Measurements from ENCODE around the gene DOCK10.
A peak's percentile ranks its signal among the peaks of the same experiment; 100 is the strongest.

DOCK10 gene

GRCh38 chr2:225009768-225010167, 32.5 kb downstream of the DOCK10 start:
- peak; percentile 80 for DNase-seq

- peak; percentile 51 for DNase-seq
Observed at GRCh38 chr2:225008935-225009334, 33.3 kb downstream of the DOCK10 start.

DNA sequence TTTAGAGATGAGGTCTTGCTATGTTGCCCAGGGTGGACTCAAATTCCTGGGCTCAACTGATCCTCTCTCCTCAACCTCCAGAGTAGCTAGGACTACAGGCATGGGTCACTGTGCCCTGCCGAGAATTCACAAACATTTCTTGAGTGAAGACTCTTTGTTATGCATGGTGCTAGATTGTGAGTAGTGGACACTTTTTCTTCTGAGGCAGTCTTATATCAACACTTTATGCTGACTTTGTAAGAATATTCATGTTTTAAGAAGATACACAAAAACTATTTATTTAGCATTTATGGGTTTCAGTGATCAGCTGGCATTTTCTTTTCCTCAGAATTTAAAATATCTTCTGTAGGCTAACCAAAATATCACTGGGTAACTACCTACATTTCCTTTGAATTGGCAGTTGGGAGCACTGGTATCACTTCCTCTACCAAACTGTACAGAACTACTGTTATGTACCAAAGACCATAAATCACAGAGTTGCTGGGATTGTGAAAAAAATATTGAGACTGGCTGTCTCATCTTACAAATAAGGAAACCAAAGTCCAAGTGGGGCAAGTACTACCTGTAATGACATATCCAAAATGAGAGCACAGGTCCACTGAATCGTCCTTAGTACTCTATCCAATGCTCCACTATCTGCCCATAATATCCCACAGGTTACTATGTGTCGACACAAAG, 34.0 kb downstream of the DOCK10 start:
- no peak for DNase-seq

- DNase-seq, result no peak
Observed at GRCh38 chr2:225006730-225007129, 35.5 kb downstream of the DOCK10 start.

GRCh38 chr2:225004597-225004996, 37.7 kb downstream of the DOCK10 start:
- peak; percentile 26 for DNase-seq

GRCh38 chr2:225002656-225003045, 39.6 kb downstream of the DOCK10 start:
- peak; percentile 87 for DNase-seq

DNA sequence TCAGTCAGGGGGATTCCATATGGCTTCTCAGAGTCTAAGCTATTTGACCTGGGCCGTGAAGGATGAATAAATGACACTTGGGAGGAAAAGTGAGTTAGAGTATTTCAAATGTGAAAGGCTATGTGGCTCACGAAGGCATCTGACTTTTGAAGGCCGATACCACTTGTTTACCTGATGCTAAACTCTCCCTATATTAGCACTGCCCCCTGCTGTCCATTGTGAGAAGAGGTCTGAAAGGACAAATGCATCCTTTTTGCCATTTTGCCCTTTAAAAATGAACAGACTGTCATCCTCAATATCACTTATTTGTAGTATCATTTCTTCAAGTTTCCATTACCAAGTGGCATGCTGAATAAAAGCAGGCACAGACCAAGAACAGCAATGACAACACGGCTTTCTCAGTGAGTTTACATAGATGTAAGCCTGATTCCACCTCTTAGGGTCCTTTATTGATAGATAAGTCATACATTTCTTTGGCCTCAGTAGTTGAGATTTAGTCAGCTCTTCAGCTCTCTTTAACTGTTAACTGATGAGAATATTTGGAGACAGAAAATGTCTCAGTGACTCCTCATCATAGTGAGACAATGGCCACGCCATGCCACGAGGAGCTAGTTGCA, 40.1 kb downstream of the DOCK10 start:
- DNase-seq, result peak; percentile 85

- no peak for DNase-seq
Observed at GRCh38 chr2:224999754-225000153, 42.5 kb downstream of the DOCK10 start.

DNA sequence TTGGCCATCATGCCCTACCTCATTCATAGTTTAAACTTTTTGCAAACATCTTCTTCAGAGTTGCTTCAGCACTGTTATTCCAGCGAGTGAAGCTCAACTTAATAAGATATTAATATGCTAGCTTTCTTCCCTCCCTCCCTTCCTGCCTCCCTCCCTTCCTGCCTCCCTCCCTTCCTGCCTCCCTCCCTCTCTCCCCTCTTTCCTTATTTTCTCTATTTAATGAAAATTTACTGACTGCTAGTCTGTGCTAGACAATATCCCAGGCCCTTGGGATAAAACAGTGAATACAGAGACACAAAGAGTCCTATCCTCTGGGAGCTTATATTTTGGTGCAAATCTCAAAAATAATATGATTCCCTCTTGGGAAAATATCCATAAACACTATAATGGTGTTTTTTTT, 42.9 kb downstream of the DOCK10 start:
- DNase-seq, result no peak

- DNase-seq, result no peak
Observed at GRCh38 chr2:224997802-224998201, 44.5 kb downstream of the DOCK10 start.

DNA sequence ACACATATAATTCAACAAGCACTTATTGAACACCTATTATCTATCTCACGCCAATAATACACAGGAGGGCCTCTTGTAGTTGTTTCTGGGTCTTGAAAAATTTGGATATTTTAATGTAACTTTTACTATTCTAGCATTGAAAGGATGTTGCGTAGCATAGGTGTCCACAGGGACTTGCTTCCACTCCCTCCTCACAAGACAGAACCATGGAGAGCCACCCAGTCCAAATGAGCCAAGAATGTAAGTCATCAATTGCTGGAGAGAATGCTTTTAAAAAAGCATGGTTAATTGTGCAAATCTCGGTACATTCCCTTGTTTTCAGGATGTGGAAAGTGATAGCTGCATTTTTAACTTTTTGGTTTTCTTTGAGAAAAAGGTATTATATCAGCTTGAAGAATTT, 46.8 kb downstream of the DOCK10 start:
- no peak for DNase-seq

DNA sequence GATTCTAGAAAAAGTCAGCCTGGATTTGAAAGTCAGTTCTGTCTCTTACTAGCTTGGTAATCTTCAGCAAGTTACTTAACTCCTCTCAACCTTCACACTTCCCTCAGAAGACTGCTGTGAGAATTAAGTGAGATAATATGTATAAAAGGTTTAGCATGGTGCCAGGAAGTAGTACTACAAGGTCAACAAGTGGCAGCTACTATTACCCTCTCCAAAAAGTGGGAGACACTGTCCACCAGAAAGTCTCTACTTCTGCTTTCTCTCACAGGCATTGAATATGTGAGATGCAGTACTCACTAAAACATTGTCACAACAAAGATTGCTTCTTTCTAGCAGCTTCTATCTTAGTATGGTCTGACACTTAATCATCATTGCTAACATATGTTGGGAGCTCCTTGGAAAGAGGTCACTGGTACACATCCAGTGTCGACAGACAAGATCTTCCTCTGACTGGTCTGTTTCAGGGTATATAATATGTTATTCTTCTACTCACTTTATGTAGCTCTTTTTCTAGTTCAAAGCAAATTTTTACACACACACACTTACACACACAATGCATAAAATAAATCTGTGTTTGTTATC, 47.9 kb downstream of the DOCK10 start:
- DNase-seq, result no peak

GRCh38 chr2:224990710-224991109, 51.6 kb downstream of the DOCK10 start:
- no peak for DNase-seq

DNA sequence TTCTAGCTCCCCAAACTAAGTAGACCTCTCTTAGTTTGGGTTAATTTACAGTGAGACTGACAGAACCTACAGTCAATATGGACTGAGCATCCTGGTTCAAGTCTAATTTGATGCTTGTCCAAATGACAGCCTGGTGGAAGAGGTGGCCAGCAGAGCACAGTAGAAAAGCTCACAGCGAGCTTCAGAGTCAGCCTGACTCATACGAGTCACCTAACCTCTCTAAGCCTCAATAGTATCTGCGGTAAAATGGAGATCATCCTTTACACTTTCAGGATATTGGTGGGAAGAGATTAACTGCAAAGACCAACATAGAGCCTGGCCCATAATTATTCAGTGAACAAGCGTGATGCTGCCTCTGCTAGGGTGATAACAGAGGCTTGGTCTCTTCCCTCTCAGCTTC, 54.5 kb downstream of the DOCK10 start:
- no peak for DNase-seq

DNA sequence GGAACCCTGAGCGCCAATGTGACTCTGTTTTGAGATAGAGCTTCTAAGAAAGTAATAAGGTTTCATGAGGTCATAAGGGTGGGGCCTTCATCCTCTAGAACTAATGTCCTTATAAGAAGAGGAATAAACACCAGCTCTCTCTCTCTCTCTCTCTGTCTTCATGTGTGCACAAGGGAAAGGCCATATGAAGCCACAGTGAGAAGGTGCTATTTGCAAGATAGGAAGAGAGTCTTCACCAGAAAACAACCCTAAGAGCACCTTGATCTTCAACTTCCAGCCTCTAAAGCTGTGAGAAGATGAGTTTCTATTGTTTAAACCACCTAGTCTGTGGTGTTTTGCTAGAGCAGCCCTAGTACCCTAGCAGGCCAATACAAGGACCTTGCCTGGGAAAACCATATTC, 55.8 kb downstream of the DOCK10 start:
- DNase-seq, result no peak

DNA sequence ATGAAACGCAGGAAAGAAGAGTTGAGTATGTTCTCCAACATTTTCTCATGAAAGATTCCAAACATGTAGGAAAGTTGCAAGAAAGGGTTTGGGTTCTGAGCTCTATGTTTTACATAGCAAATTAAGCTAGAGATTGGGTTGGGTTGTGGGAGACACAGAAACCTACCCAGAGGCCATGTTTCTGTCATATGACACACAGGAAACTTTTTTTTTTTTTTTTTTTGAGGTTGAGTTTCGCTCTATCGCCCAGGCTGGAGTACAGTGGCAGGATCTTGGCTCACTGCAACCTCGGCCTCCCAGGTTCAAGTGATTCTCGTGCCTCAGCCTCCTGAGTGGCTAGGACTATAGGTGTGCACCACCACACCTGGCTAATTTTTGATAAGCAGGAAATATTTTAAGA, 57.6 kb downstream of the DOCK10 start:
- DNase-seq, result no peak

- DNase-seq, result no peak
Observed at GRCh38 chr2:224983712-224984554, 58.3 kb downstream of the DOCK10 start.

GRCh38 chr2:224982910-224983711, 59.2 kb downstream of the DOCK10 start:
- peak; percentile 62 for DNase-seq

DNA sequence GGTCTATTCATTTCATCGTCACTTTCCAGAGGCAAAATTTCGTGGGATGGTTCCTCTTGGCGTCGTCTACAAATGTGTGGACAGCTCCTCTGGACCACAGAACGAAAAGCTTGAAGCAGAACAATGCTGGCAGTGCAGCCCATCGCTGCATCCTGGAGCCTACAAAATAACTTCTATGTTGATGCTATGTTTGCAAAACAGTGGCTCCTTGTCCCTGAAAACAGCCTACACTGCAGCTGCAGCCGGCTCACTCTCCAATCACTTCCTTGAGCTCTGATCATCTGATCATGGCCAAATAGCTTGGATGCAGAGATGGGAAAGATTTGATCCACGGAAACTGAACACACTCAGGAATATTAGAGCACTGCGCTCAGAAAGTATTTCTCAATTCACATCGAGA, 60.0 kb downstream of the DOCK10 start:
- peak; percentile 45 for DNase-seq

DNA sequence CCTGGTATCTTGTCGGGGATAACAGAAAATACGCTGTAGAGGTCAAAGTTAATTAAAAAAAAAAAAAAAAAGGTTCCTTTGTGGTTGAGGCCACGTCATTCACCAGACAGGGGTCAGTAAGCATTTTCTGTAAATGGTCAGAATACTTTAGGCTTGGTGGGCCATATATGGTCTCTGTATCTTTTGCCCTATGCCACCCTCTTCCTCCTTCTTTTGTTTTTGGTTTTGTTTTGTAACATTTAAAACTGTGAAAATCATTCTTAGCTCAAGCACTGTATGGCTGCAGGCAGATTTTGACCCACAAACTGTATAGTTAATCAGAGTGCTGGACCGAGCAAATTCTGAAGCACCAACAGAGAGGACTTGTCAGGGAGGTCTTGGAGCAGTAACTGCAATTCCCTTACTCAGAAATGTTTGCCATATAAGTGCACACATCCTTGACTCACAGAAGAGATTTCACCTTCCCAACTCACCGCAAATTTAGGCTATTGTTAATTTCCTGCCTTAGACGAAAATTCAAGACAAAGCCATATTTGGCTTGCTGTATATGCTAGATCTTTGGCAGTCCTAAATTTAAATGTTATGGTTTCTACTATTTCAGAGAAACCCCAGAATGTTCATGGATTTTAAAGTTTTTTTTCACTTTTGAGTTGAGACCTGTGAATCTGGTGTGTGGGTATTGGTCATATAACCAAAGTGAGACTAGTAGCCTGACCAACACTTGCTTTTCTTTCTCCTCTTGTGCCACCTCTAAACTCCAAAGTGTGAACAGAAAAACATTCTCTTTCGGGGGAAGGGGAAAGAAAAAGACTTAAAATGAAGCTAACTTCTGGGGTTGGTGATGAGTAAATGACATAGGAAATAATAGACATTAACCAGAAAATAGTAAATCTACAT, 65.4 kb downstream of the DOCK10 start:
- no peak for DNase-seq

GRCh38 chr2:224975761-224976160, 66.5 kb downstream of the DOCK10 start:
- DNase-seq, result no peak

Measured in DMS53 (cell line).